Effector CD8-positive, alpha-beta T cell (primary cell): ENCODE measurements around the gene SLC25A43.
"Not testable (repeated sequence)": the region's sequence is repeated elsewhere in the genome, so short reads cannot be mapped to it uniquely, and the experiment has no call there.

ENCODE experiments used
- DNase-seq: peaks from one replicate; lab custom pipeline; 2025; lab: John Stamatoyannopoulos, UW
- total RNA-seq, 4 experiments: gene quantifications; one replicate each; lab custom pipeline; 2026; lab: John Stamatoyannopoulos, UW

SLC25A43 gene
- total RNA-seq: 9.5 to 21.0 (median 16.1) reads per million in 4 experiments

- DNase-seq: no peak
Observed at GRCh38 chrX:119398974-119399771, at the start of gene SLC25A43. SLC25A43 (plus strand) TSS chrX:119399336; CDS start chrX:119399404, 68 bp downstream.

- no peak for DNase-seq
Observed at GRCh38 chrX:119359618-119360382, 39.3 kb upstream of the SLC25A43 start.

- DNase-seq: not testable (repeated sequence)
Observed at GRCh38 chrX:119361451-119361850, 37.7 kb upstream of the SLC25A43 start.

- not testable (repeated sequence) for DNase-seq
Observed at GRCh38 chrX:119362074-119362473, 37.1 kb upstream of the SLC25A43 start.

- no peak for DNase-seq
Observed at GRCh38 chrX:119363391-119363790, 35.7 kb upstream of the SLC25A43 start.

- not testable (repeated sequence) for DNase-seq
Observed at GRCh38 chrX:119371861-119372260, 27.3 kb upstream of the SLC25A43 start.

GRCh38 chrX:119374736-119375135 lies 24.4 kb upstream of the SLC25A43 start:
- DNase-seq: no peak

GRCh38 chrX:119375561-119375960 lies 23.6 kb upstream of the SLC25A43 start:
- no peak for DNase-seq

GRCh38 chrX:119376312-119376711 lies 22.8 kb upstream of the SLC25A43 start:
- DNase-seq: no peak

GRCh38 chrX:119381349-119381944 lies 17.7 kb upstream of the SLC25A43 start:
- DNase-seq: no peak

GRCh38 chrX:119382606-119383005 lies 16.5 kb upstream of the SLC25A43 start:
- no peak for DNase-seq

GRCh38 chrX:119386685-119387084 lies 12.5 kb upstream of the SLC25A43 start:
- not testable (repeated sequence) for DNase-seq

GRCh38 chrX:119387426-119387825 lies 11.7 kb upstream of the SLC25A43 start:
- DNase-seq: not testable (repeated sequence)

GRCh38 chrX:119389214-119389613 lies 9.9 kb upstream of the SLC25A43 start:
- DNase-seq: no peak

- DNase-seq: no peak
Observed at GRCh38 chrX:119389871-119390501, 9.2 kb upstream of the SLC25A43 start.

GRCh38 chrX:119391279-119391678 lies 7.9 kb upstream of the SLC25A43 start:
- no peak for DNase-seq

GRCh38 chrX:119393144-119393543 lies 6.0 kb upstream of the SLC25A43 start:
- no peak for DNase-seq

GRCh38 chrX:119398587-119398973 lies 556 bp upstream of the SLC25A43 start:
- no peak for DNase-seq

GRCh38 chrX:119399772-119400101 lies 601 bp downstream of the SLC25A43 start:
- no peak for DNase-seq

GRCh38 chrX:119401569-119401968 lies 2.4 kb downstream of the SLC25A43 start:
- no peak for DNase-seq

GRCh38 chrX:119402588-119402987 lies 3.5 kb downstream of the SLC25A43 start:
- no peak for DNase-seq

- DNase-seq: no peak
Observed at GRCh38 chrX:119406776-119407175, 7.6 kb downstream of the SLC25A43 start.
